Loucy (cell line): Measurements from ENCODE around the gene DLG2.

Experiments used
- EZH2phosphoT487 ChIP-seq: fragments of 200-600 bp; IDR thresholded peaks from 2 replicates; pipeline ENCODE4 v1.6.1; 2018; ENCODE audit warnings: antibody characterized with exemption, mild to moderate bottlenecking, moderate library complexity, borderline replicate concordance
- TF ChIP-seq, protein P1 (sequence below): fragments of 200-600 bp; sonication (generic); conservative IDR thresholded peaks from 2 replicates; pipeline ENCODE4 v1.5.1; 2014; ENCODE audit warnings: mild to moderate bottlenecking, antibody characterized with exemption, low read length

DNA sequence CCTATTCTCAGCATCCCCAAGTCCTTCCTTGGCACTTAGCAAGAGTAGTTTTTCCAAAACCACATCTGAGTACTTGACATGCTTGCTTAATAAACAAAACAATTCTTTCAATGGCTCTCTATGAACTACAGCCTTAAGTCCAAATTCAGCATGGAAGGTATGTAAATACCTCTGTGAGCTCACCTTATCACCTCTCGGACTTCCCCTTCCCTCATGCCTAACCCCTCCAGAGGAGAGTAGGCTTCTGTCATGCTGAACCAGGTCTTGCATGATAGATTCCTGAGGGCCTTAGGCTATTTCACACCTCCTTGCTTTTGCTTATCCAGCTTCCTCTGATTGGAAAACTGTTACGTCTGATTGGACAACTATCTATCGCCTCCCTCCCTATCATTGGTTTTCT is 2028.1 kb downstream of the DLG2 start:
- TF ChIP-seq, protein P1, sequence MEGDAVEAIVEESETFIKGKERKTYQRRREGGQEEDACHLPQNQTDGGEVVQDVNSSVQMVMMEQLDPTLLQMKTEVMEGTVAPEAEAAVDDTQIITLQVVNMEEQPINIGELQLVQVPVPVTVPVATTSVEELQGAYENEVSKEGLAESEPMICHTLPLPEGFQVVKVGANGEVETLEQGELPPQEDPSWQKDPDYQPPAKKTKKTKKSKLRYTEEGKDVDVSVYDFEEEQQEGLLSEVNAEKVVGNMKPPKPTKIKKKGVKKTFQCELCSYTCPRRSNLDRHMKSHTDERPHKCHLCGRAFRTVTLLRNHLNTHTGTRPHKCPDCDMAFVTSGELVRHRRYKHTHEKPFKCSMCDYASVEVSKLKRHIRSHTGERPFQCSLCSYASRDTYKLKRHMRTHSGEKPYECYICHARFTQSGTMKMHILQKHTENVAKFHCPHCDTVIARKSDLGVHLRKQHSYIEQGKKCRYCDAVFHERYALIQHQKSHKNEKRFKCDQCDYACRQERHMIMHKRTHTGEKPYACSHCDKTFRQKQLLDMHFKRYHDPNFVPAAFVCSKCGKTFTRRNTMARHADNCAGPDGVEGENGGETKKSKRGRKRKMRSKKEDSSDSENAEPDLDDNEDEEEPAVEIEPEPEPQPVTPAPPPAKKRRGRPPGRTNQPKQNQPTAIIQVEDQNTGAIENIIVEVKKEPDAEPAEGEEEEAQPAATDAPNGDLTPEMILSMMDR, result no peak
- no peak for TF ChIP-seq EZH2phosphoT487
